Gastrocnemius medialis (tissue), 4 donors: ENCODE data around the gene SHROOM3. TPM values are rescaled to one million over a fixed set of nuclear protein-coding genes. Genes with fewer than 3 reads are reported as not detected.
"Not testable (repeated sequence)": the region's sequence is repeated elsewhere in the genome, so short reads cannot be mapped to it uniquely, and the experiment has no call there.

ENCODE experiments used
- ATAC-seq, 2 donors: fragments of 150-250 bp; one replicate each; pipeline ENCODE4 v1.9.1; 2016
- DNase-seq, 2 donors: peaks; one replicate each; pipeline ENCODE4 v3.0.0-alpha.2; 2019
- H3K27ac ChIP-seq, 4 donors: fragments of 200-600 bp; sonication (generic); 1 replicate in 1 of 4; 2 replicates in 3 of 4; pipeline ENCODE4 v1.5.1; 2016 to 2018; ENCODE audit warnings: mild to moderate bottlenecking in 2 of 4, moderate library complexity in 1 of 4
- H3K27me3 ChIP-seq, 3 donors: fragments of 200-600 bp; sonication (generic) in 2 of 3; 1 replicate in 1 of 3; 2 replicates in 2 of 3; pipeline versions ENCODE4 v1.5.1 to v1.6.0; 2016 to 2019; ENCODE audit warnings: mild to moderate bottlenecking in 1 of 3, moderate library complexity in 1 of 3
- H3K36me3 ChIP-seq, 2 donors: fragments of 200-600 bp; sonication (generic) in 1 of 2; one replicate each; pipeline ENCODE4 v1.5.1; 2017 to 2018
- H3K4me1 ChIP-seq, 2 donors: fragments of 200-600 bp; sonication (generic) in 1 of 2; one replicate each; pipeline ENCODE4 v1.5.1; 2016 to 2017; ENCODE audit warnings: mild to moderate bottlenecking in 2 of 2
- H3K4me3 ChIP-seq, 4 donors: fragments of 200-600 bp; sonication (generic) in 3 of 4; 1 replicate in 1 of 4; 2 replicates in 3 of 4; pipeline ENCODE4 v1.5.1; 2016 to 2019; ENCODE audit warnings: mild to moderate bottlenecking in 2 of 4
- H3K9me3 ChIP-seq, 3 donors: fragments of 200-600 bp; sonication (generic) in 2 of 3; 1 replicate in 1 of 3; 2 replicates in 2 of 3; pipeline ENCODE4 v1.5.1; 2016 to 2019
- CTCF ChIP-seq, 5 experiments: fragments of 450-650 bp in 3 of 5; fragments of 200-600 bp in 2 of 5; sonication (generic) in 2 of 5; IDR thresholded peaks in 4 of 5; conservative IDR thresholded peaks in 1 of 5; 1 replicate in 4 of 5; 2 replicates in 1 of 5; pipeline ENCODE4 v1.5.1; 2016 to 2019; ENCODE audit warnings: antibody characterized with exemption in 5 of 5, mild to moderate bottlenecking in 3 of 5, moderate library complexity in 3 of 5
- POLR2A ChIP-seq, 2 donors: fragments of 450-650 bp; IDR thresholded peaks; one replicate each; pipeline ENCODE4 v1.6.1; 2017; ENCODE audit warnings: antibody characterized with exemption in 2 of 2, mild to moderate bottlenecking in 2 of 2, moderate library complexity in 2 of 2
- in situ Hi-C, 4 donors: fragments of 200-750 bp; cut with MboI; loops; one replicate each; pipeline versions ENCODE4 v1.15.0 to v1.8.0; 2017; ENCODE audit warnings: low sequenced_read_pairs in 4 of 4
- intact Hi-C: fragments of 100-400 bp; cut with DNase I; formaldehyde crosslinking; loops from one replicate; pipeline ENCODE4 v1.15.1; 2023; ENCODE audit warnings: low total_unique reads
- total RNA-seq, 4 donors: library from RNA; depleted of rRNA; stranded (reverse); fragments of >200 nt; gene quantifications; one replicate each; pipeline versions ENCODE4 v1.1.0 to v1.2.3, GENCODE V29; 2016

SHROOM3 gene
- total RNA-seq, 4 donors from 2014 or later, result 0.20 to 1.7 (median 0.98) TPM

GRCh38 chr4:76449362-76449767 is 14.3 kb downstream of the SHROOM3 start:
- H3K4me3 ChIP-seq, result no peak overlapping the region
- no peak for ATAC-seq
- in situ Hi-C loops, result no loop called here

DNA sequence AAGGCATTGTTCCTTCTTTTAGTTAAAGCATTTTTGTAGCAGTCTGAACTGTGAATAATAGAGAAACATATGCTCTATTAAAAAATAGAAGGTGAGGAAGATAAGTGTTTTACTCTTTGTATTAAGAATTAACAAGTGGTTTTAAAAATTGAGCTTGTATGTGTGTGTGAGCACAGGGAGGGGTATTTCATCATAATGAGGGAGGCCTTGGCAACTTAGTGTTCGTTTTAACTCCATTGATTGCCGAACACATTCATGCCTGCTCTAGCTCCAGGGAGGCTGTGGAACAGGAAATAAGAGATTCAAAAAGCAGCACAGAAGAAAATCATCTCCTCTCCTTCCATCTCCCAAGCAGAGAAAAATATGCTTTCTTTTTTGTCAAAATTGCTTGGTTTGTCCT is 14.8 kb downstream of the SHROOM3 start:
- H3K36me3 ChIP-seq, result no peaks in the 10 kb centered on the region
- H3K4me3 ChIP-seq, result no peak overlapping the region
- no peaks in the 10 kb centered on the region for H3K27me3 ChIP-seq
- H3K9me3 ChIP-seq, result no peaks in the 10 kb centered on the region
- DNase-seq (no peak), ATAC-seq (no peak)
- intact Hi-C loops, result no loop called here
- H3K27ac ChIP-seq, result no peak overlapping the region
- in situ Hi-C loops, result no loop called here
- no peak for TF ChIP-seq CTCF (IDR thresholded peaks at IDR 0.05 in 4 of 5, conservative IDR thresholded peaks at IDR 0.05 in 1 of 5)
- no peak for TF ChIP-seq POLR2A (IDR thresholded peaks at IDR 0.05)
- no peaks in the 10 kb centered on the region for H3K4me1 ChIP-seq

More at GRCh38 chr4:76449362-76449767, 14.3 kb downstream of the SHROOM3 start:
- H3K36me3 ChIP-seq, result no peaks in the 10 kb centered on the region
- no peaks in the 10 kb centered on the region for H3K9me3 ChIP-seq
- H3K27ac ChIP-seq, result no peak overlapping the region
- TF ChIP-seq CTCF (IDR thresholded peaks at IDR 0.05 in 4 of 5, conservative IDR thresholded peaks at IDR 0.05 in 1 of 5) (no peak), POLR2A (IDR thresholded peaks at IDR 0.05) (no peak)
- no peaks in the 10 kb centered on the region for H3K4me1 ChIP-seq
- no peak for DNase-seq
- intact Hi-C loops, result no loop called here
- no peaks in the 10 kb centered on the region for H3K27me3 ChIP-seq

DNA sequence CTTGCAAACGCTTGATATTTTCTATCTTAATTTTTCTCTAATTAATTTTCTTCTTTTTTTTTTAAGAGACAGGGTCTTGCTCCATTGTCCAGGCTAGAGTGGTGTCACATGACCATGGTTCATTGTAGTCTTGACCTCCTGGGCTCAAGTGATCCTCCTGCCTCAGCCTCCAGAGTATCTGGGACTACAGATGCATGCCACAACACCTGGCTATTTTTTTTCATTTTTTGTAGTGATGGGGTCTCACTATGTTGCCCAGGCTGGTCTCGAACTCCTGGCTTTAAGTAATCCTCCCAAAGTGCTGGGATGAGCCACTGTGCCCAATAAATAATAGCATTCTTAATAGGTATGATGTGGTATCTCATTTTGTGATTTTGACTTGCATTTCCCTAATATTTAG is 18.2 kb downstream of the SHROOM3 start:
- no peak for TF ChIP-seq CTCF (IDR thresholded peaks at IDR 0.05 in 4 of 5, conservative IDR thresholded peaks at IDR 0.05 in 1 of 5)
- no peak for TF ChIP-seq POLR2A (IDR thresholded peaks at IDR 0.05)
- no peaks in the 10 kb centered on the region for H3K9me3 ChIP-seq
- intact Hi-C loops (no loop called here), in situ Hi-C loops (no loop called here)
- no peak overlapping the region for H3K27ac ChIP-seq
- DNase-seq, result no peak
- no peaks in the 10 kb centered on the region for H3K27me3 ChIP-seq
- ATAC-seq, result no peak
- no peak overlapping the region for H3K4me3 ChIP-seq
- H3K4me1 ChIP-seq, result no peaks in the 10 kb centered on the region
- H3K36me3 ChIP-seq, result no peaks in the 10 kb centered on the region

- H3K4me3 ChIP-seq, intact Hi-C loops, DNase-seq, H3K9me3 ChIP-seq, H3K27me3 ChIP-seq, in situ Hi-C loops, H3K4me1 ChIP-seq, ATAC-seq, H3K36me3 ChIP-seq, H3K27ac ChIP-seq: not testable (repeated sequence)
Observed at GRCh38 chr4:76454073-76454472, 19.0 kb downstream of the SHROOM3 start.

DNA sequence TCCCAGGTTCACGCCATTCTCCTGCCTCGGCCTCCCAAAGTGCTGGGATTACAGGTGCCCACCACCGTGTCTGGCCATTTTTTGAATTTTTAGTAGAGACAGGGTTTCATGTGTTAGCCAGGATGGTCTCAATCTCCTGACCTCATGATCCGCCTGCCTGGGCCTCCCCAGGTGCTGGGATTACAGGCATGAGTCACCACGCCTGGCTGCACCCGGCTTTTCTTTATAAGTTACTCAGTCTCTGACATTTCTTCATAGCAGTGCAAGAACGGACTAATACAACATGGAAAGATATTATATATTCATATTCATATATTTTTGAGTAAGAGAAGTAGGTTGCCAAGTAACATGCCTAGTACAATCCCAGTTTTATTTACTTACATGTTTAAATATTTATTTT is 22.9 kb downstream of the SHROOM3 start:
- no peak overlapping the region for H3K27ac ChIP-seq
- H3K4me3 ChIP-seq, result no peak overlapping the region
- no peaks in the 10 kb centered on the region for H3K4me1 ChIP-seq
- DNase-seq (no peak), ATAC-seq (no peak)
- in situ Hi-C loops, result no loop called here
- TF ChIP-seq CTCF (IDR thresholded peaks at IDR 0.05 in 4 of 5, conservative IDR thresholded peaks at IDR 0.05 in 1 of 5) (no peak), POLR2A (IDR thresholded peaks at IDR 0.05) (no peak)
- H3K9me3 ChIP-seq, result no peaks in the 10 kb centered on the region
- intact Hi-C loops, result no loop called here
- no peaks in the 10 kb centered on the region for H3K27me3 ChIP-seq
- H3K36me3 ChIP-seq, result no peaks in the 10 kb centered on the region
